ENCODE results near the gene ACTMAP. TPM values are rescaled to one million over a fixed set of nuclear protein-coding genes. Genes with fewer than 3 reads are reported as not detected.
"Not testable (repeated sequence)": the region's sequence is repeated elsewhere in the genome, so short reads cannot be mapped to it uniquely, and the experiment has no call there.

ACTMAP gene
- total RNA-seq, 1 donor from 2014 or later: 5.6 TPM

DNA sequence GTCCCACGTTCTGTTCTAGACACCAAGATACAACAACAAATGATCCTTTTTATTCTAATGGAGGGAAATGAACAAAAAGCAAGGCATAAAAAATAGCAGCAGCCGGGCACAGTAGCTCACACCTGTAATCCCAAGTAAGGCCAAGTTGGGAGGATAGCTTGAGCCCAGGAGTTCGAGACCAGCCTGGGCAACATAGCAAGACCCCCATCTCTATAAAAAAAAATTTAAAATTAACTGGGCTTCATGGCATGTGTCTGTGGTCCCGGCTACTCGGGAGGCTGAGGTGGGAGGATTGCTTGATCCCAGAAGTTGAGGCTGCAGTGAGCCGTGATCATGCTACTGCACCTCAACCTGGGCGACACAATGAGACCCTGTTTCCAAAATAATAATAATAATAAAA is 26.1 kb upstream of the ACTMAP start:
- no peak for DNase-seq (ENCODE audit: low spot score)

DNA sequence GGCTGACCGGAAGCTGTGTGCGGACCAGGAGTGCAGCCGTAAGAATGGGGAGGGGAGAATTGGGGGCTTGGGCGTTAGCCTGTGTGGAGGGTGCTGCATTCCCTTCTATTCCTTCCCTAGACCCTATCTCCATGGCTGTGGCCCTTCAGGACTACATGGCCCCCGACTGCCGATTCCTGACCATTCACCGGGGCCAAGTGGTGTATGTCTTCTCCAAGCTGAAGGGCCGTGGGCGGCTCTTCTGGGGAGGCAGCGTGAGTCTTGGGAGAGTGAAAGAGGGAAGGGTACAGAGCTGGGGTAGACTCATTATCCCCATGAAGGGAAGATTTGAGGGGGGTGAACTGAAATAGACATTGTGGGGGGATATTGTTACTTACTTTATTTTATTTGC is 25.4 kb upstream of the ACTMAP start:
- DNase-seq (ENCODE audit: low spot score): no peak

- DNase-seq (ENCODE audit: low spot score): no peak
Measured at GRCh38 chr19:40774916-40775631, 24.8 kb upstream of the ACTMAP start, which contains the start of gene MIA. MIA (plus strand) TSS chr19:40775521; CDS start chr19:40775543, 22 bp downstream.

DNA sequence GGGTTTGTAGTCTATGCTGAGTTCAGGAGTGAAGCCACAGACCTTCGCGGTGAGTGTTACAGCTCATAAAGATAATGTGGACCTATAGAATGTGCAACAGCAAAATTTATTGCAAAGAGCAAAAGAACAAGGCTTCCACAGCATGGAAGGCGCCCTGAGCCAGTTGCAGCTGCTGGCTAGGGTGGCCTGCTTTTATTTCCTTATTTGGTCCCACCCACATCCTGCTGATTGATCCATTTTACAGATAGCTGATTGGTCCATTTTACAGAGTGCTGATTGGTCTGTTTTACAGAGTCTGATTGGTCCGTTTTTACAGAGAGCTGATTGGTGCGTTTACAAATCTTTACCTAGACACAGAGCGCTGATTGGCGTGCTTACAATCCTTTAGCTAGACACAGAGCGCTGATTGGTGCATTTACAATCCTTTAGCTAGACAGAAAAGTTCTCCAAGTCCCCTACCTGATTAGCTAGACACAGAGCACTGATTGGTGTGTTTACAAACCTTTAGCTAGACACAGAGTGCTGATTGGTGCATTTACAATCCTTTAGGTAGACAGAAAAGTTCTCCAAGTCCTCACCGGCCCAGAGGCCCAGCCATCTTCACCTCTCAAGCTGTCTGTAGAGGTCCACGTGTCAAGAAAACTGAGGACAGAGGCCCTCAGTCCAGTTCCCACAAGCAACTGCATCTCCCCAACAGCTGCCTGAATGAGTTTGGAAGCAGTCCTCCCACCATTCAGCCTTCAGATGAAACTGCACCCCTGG is 21.0 kb upstream of the ACTMAP start:
- DNase-seq (ENCODE audit: low spot score): not testable (repeated sequence)

DNA sequence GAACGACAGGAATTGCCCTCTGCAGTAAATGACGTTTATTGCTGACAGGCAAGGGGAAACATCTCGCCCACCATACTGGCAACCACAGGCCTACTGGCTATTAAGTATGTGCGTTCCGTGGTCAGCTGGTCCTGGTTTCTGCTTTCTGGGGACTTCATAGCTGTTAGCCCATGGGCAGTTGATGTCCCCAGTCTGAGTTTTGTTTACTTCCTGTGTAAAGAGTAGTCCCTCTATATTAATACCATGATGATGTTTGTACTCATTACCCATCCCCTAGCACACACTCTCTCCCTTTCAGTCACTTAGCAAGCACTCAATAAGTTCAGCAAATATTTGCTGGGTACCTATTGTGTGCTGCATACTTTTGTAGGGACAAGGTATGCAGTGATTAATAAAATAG is 18.6 kb upstream of the ACTMAP start:
- no peak for DNase-seq (ENCODE audit: low spot score)

DNA sequence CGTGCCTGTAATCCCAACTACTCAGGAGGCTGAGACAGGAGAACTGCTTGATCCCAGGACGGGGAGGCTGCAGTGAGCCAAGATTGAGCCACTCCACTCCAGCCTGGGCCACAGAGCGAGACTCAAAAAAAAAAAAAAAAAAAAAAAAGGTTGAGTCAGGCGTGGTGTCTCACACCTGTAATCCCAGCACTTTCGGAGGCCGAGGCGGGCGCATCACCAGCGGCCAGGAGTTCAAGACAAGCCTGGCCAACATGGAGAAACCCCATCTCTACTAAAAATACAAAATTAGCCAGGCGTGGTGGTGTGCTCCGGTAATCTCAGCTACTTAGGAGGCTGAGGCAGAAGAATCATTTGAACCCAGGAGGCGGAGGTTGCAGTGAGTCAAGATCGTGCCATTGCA is 16.1 kb upstream of the ACTMAP start:
- DNase-seq (ENCODE audit: low spot score): not testable (repeated sequence)

DNA sequence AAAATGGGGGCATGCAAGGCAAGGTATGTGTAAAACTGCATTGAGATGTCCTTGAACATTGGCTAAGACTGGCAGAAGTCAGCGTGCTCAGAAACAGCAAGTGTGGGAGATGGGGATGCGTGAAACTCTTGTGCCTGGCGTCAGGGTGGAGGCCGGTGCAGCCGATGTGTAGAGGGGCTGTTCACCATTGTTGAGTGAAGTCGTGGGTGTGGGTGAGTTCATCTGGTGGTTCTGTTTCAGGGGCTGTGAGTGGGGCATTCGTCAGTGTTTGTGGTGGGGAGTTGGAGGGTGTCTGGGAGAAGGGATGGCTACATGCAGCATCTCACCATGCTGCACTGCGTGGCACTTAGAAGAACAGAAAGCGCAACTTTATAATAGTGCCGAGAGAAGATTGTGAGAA is 13.7 kb upstream of the ACTMAP start:
- DNase-seq (ENCODE audit: low spot score): no peak

- DNase-seq (ENCODE audit: low spot score): no peak
Measured at GRCh38 chr19:40763526-40763925, 13.2 kb upstream of the ACTMAP start.

GRCh38 chr19:40762754-40763470 is 12.6 kb upstream of the ACTMAP start:
- no peak for DNase-seq (ENCODE audit: low spot score)

- no peak for DNase-seq (ENCODE audit: low spot score)
Measured at GRCh38 chr19:40759352-40759751, 9.1 kb upstream of the ACTMAP start.

DNA sequence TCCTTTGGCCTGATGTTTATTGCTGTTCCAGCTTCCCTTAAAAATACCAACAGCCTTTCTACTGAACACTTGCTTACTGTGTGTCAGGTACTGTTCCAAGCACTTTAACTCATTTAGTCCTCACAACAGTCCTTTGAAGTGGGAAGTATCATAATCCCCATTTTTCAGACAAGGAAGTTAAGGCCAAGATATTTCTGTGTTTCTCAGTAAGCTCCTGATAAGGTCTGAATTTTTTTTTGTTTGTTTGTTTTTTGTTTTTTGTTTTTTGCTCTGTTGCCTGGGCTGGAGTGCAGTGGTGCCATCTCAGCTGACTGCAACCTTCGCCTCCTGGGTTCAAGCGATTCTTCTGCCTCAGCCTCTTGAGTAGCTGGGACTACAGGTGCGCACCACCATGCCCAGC is 8.2 kb upstream of the ACTMAP start:
- no peak for DNase-seq (ENCODE audit: low spot score)

GRCh38 chr19:40756502-40757110 is 6.3 kb upstream of the ACTMAP start:
- no peak for DNase-seq (ENCODE audit: low spot score)

DNA sequence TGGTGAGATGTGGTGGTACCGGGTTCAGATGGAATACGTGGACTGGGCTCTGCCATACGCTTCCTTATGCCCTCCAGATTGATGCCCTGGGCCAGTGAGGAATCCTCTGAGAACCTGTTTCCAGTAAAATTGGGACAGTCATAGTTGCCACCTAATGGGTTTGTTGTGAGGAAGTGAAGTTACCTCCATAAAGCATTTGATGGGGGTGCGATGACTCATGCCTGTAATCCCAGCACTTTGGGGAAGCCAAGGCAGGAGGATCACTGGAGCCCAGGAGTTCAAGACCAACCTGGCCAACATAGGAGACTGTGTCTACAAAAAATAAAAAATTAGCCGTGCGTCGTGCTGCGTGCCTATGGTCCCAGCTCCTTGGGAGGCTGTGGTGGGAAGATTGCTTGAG is 5.5 kb upstream of the ACTMAP start:
- no peak for DNase-seq (ENCODE audit: low spot score)

GRCh38 chr19:40755248-40755624 is 5.0 kb upstream of the ACTMAP start:
- DNase-seq (ENCODE audit: low spot score): no peak

GRCh38 chr19:40754611-40755247 is 4.5 kb upstream of the ACTMAP start:
- no peak for DNase-seq (ENCODE audit: low spot score)

DNA sequence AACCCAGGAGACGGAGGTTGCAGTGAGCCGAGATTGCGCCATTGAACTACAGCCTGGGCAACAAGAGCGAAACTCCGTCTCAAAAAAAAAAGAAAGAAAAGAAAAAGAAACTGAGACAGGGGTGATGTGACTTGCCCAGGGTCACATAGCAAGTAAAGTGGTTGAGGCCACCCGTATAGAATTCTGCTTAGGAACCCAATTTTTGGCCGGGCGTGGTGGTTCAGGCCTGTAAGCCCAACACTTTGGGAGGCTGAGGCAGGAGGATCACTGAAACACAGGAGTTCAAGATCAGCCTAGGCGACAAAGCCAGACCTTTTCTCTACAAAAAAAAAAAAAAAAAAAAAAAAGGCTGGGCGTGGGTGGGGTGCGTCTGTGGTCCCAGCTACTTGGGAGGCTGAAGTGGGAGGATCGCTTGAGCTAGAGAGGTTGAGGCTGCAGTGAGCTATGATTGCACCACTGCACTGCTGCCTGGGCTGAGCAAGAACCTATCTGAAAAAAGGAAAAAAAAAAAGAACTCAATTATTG is 2.0 kb upstream of the ACTMAP start:
- no peak for DNase-seq (ENCODE audit: low spot score)

- DNase-seq (ENCODE audit: low spot score): peak; percentile 97
Measured at GRCh38 chr19:40750874-40751537, 729 bp upstream of the ACTMAP start, which contains the start of gene SNRPA. SNRPA (plus strand) TSS chr19:40751203; CDS start chr19:40751409, 206 bp downstream.

DNA sequence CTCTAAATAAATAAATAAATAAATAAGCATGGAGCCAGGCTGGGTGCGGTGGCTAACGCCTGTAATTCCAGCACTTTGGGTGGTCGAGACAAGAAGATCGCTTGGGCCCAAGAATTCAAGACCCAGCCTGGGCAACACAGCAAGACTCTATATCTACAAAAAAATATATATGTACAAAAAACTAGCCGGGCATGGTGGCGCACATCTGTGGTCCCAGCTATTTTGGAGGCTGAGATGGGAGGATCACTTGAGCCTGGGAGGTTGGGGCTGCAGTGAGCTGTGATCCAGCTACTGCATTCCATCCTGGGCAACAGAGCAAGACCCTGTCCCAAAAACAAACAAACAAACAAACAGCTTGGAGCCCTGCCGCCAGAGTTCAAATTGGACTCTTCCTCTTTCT is 2.7 kb downstream of the ACTMAP start:
- no peak for DNase-seq (ENCODE audit: low spot score)

- no peak for DNase-seq (ENCODE audit: low spot score)
Measured at GRCh38 chr19:40745402-40745780, 4.9 kb downstream of the ACTMAP start.
